GM19043 (cell line): ENCODE data around the gene FAM180A.
"Not testable (repeated sequence)": the region's sequence is repeated elsewhere in the genome, so short reads cannot be mapped to it uniquely, and the experiment has no call there.

Source experiments
- ATAC-seq: cut with Tn5 transposase; IDR thresholded peaks from one replicate; pipeline ENCODE4 v1.9.1; 2021; ENCODE audit warnings: low read depth; ENCODE audit not compliant: unreplicated experiment

FAM180A gene

GRCh38 chr7:135716677-135717238 lies 31.9 kb downstream of the FAM180A start:
- ATAC-seq: no peak

GRCh38 chr7:135715673-135716072 lies 32.9 kb downstream of the FAM180A start:
- no peak for ATAC-seq

- ATAC-seq: no peak
These were observed 33.5 kb downstream of the FAM180A start for GRCh38 chr7:135715055-135715522.

GRCh38 chr7:135714534-135715009 lies 34.0 kb downstream of the FAM180A start:
- ATAC-seq: no peak

- ATAC-seq: no peak
These were observed 34.7 kb downstream of the FAM180A start for GRCh38 chr7:135713836-135714470.

GRCh38 chr7:135712796-135713195 lies 35.8 kb downstream of the FAM180A start:
- no peak for ATAC-seq

- no peak for ATAC-seq
These were observed 36.3 kb downstream of the FAM180A start for GRCh38 chr7:135712182-135712782.

GRCh38 chr7:135711139-135711469 lies 37.5 kb downstream of the FAM180A start:
- no peak for ATAC-seq

- ATAC-seq: no peak
These were observed 38.0 kb downstream of the FAM180A start for GRCh38 chr7:135710417-135711138.

GRCh38 chr7:135709508-135709907 lies 39.1 kb downstream of the FAM180A start:
- no peak for ATAC-seq

GRCh38 chr7:135708041-135708440 lies 40.6 kb downstream of the FAM180A start:
- ATAC-seq: no peak

- no peak for ATAC-seq
These were observed 41.0 kb downstream of the FAM180A start for GRCh38 chr7:135707570-135707966.

GRCh38 chr7:135706858-135707569 lies 41.6 kb downstream of the FAM180A start:
- no peak for ATAC-seq

GRCh38 chr7:135706038-135706742 lies 42.4 kb downstream of the FAM180A start:
- no peak for ATAC-seq

GRCh38 chr7:135704698-135705097 lies 43.9 kb downstream of the FAM180A start:
- ATAC-seq: no peak

- ATAC-seq: no peak
These were observed 44.5 kb downstream of the FAM180A start for GRCh38 chr7:135704074-135704473.

- no peak for ATAC-seq
These were observed 51.1 kb downstream of the FAM180A start for GRCh38 chr7:135697276-135698049.

- no peak for ATAC-seq
These were observed 55.1 kb downstream of the FAM180A start for GRCh38 chr7:135693558-135693957.

GRCh38 chr7:135692606-135693005 lies 56.0 kb downstream of the FAM180A start:
- not testable (repeated sequence) for ATAC-seq
